ENCODE measurements around the gene CTNNA3.

GRCh38 chr10:67678335-67678974 lies 17.5 kb downstream of the CTNNA3 start:
- TF ChIP-seq FOSL1 (IDR thresholded peaks at IDR 0.05; ENCODE audit: low read depth) (no peak), YY1 (IDR thresholded peaks at IDR 0.05; ENCODE audit: extremely low read depth, insufficient replicate concordance, low read depth, low read length) (no peak), CEBPB (IDR thresholded peaks at IDR 0.05; ENCODE audit: low read depth) (no peak), EZH2 (IDR thresholded peaks at IDR 0.05) (no peak), RAD21 (IDR thresholded peaks at IDR 0.05; ENCODE audit: low read depth) (no peak), REST (IDR thresholded peaks at IDR 0.05; ENCODE audit: low read depth) (no peak)
